K562 (cell line): ENCODE measurements around the gene CEP41.

Experiments used
- CHD2 ChIP-seq: IDR thresholded peaks from 2 replicates; pipeline ENCODE4 v1.6.1; 2011; ENCODE audit warnings: low read depth, low read length
- FOXA1 ChIP-seq: fragments of 450-650 bp; IDR thresholded peaks from 2 replicates; pipeline ENCODE4 v1.6.1; 2016; ENCODE audit warnings: mild to moderate bottlenecking, borderline replicate concordance
- KLF16 ChIP-seq: IDR thresholded peaks from 2 replicates; pipeline ENCODE4 v1.6.1; 2016; ENCODE audit warnings: antibody characterized with exemption
- TCF7 ChIP-seq: sonication (generic); IDR thresholded peaks from 2 replicates; pipeline ENCODE4 v1.6.1; 2016; ENCODE audit warnings: antibody characterized with exemption, borderline replicate concordance
- TSC22D4 ChIP-seq: fragments of 450-650 bp; IDR thresholded peaks from 2 replicates; pipeline ENCODE4 v1.6.1; 2016; ENCODE audit warnings: missing genetic modification characterization, missing biosample characterization, control low read depth
- ZNF121 ChIP-seq: sonication (generic); formaldehyde crosslinking; conservative IDR thresholded peaks from 2 replicates; pipeline ENCODE4 v1.8.0; 2022; ENCODE audit warnings: missing genetic modification reagents
- TF ChIP-seq, protein P1 (sequence below): fragments of 450-650 bp; formaldehyde crosslinking; IDR thresholded peaks from 2 replicates; pipeline ENCODE4 v1.4.0; 2022; ENCODE audit warnings: missing genetic modification characterization
- TF ChIP-seq, protein P2 (sequence below), 3 experiments: IDR thresholded peaks in 2 of 3; conservative IDR thresholded peaks in 1 of 3; 2 replicates each; pipeline ENCODE4 v1.5.1; 2011 to 2012; ENCODE audit warnings: low read length in 3 of 3, mild to moderate bottlenecking in 3 of 3, control low read depth in 2 of 3, improper control_type of control experiment in 1 of 3, inconsistent platforms in 1 of 3, low read depth in 1 of 3, mixed read lengths in 1 of 3, moderate library complexity in 1 of 3; ENCODE audit not compliant: insufficient read depth in 2 of 3

DNA sequence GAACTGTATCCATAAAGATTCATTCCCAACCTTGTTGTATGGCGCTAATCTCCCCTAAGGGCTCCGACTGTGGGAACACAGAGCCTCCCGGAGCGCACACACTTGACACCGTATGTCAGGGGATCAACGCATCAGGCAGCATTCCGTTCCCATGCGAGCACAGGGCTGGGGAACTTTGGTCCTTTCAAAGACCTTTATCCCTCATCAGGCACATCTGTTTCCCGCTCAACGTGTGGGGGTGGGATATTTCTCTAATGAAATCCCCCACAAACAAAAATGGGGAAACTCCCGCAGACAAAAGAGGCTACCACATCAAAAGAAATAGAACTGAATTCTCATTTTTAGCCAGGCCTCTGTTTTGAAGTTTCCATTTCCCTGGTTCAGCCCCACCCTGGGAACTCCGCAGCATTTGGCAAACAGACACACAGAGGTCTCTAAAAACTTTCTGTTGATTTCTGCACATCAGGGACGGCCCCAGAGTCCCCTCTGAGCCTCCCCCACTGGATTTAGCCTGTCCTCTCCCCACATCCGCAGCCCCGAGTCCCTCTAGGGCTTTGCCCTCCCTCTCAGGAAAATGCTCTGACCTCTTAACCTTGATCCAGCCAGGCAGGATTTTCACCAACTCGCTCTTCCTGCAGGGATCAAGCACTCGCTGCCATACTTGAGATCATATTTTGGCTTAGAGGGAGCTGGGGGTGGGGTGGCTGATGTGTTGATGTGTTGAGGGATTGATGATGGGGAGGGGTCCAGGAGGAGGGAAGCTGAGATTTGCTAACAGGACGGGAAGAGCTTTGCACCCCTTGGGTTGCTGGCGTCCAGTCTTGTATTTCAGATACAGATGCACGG, 89.6 kb downstream of the CEP41 start:
- TF ChIP-seq, protein P1, sequence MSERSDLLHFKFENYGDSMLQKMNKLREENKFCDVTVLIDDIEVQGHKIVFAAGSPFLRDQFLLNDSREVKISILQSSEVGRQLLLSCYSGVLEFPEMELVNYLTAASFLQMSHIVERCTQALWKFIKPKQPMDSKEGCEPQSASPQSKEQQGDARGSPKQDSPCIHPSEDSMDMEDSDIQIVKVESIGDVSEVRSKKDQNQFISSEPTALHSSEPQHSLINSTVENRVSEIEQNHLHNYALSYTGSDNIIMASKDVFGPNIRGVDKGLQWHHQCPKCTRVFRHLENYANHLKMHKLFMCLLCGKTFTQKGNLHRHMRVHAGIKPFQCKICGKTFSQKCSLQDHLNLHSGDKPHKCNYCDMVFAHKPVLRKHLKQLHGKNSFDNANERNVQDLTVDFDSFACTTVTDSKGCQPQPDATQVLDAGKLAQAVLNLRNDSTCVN (CRISPR knock-in tag): no peak
- TF ChIP-seq FOXA1 (no peak), CHD2 (no peak), TCF7 (no peak), TSC22D4 (tag) (no peak), KLF16 (no peak), ZNF121 (CRISPR knock-in tag) (no peak)
- TF ChIP-seq, protein P2, sequence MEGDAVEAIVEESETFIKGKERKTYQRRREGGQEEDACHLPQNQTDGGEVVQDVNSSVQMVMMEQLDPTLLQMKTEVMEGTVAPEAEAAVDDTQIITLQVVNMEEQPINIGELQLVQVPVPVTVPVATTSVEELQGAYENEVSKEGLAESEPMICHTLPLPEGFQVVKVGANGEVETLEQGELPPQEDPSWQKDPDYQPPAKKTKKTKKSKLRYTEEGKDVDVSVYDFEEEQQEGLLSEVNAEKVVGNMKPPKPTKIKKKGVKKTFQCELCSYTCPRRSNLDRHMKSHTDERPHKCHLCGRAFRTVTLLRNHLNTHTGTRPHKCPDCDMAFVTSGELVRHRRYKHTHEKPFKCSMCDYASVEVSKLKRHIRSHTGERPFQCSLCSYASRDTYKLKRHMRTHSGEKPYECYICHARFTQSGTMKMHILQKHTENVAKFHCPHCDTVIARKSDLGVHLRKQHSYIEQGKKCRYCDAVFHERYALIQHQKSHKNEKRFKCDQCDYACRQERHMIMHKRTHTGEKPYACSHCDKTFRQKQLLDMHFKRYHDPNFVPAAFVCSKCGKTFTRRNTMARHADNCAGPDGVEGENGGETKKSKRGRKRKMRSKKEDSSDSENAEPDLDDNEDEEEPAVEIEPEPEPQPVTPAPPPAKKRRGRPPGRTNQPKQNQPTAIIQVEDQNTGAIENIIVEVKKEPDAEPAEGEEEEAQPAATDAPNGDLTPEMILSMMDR (IDR thresholded peaks at IDR 0.05 in 2 of 3, conservative IDR thresholded peaks at IDR 0.05 in 1 of 3; ENCODE audit: insufficient read depth in 2 of 3, low read depth in 1 of 3, low read length in 3 of 3): no peak
